Stimulated activated CD4-positive, alpha-beta T cell treated with anti-CD3 and anti-CD28 coated beads, TNF-alpha, amount 100 ng/mL, for 48 hours (primary cell): ENCODE measurements around the gene RGS3.
A peak's percentile ranks its signal among the peaks of the same experiment; 100 is the strongest.

Experiments used
- DNase-seq, 3 donors: peaks; one replicate each; pipeline ENCODE4 v3.0.0-alpha.2; 2020; ENCODE audit warnings: low read depth in 3 of 3

RGS3 gene

DNA sequence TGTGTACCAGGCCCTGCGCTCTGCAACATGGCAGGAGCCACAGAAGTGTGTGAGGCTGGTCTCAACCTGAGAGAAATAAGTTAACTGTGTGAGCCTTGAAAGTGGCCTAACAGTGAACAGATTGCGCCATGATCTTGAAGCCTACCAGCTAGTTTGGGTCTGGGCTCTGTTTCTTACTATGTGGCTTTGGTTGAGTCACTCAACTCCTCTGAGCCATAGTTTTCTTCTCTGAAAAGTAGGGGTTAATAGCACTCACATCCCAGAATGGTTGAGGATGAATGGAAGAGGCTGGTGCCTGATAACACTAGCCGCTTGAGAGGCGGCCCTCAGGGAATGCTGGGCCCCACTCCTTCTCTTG is 121.5 kb downstream of the RGS3 start:
- no peak for DNase-seq

DNA sequence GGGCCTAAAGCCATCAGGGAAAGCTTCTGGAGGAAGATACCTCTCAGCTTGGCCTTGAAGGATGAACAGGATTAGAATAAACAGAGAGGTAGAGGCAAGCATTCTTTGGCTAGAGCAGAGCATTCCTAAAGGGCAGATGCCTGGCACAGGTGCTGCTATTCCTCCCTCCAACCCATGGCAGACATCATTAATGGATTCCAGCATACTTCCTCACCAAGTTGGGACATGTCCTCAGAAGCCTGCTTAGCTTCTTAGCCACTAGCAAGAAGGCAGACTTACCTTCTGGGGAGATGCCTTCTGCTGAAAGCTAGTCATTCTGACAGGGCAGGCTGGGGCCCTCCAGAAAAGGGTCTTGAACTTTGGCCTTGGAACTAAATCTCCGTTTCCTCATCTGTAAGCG is 122.0 kb downstream of the RGS3 start:
- no peak for DNase-seq

- no peak for DNase-seq
Measured at GRCh38 chr9:113587471-113588031, 124.0 kb downstream of the RGS3 start.

GRCh38 chr9:113588242-113588810 is 124.8 kb downstream of the RGS3 start:
- DNase-seq = no peak

DNA sequence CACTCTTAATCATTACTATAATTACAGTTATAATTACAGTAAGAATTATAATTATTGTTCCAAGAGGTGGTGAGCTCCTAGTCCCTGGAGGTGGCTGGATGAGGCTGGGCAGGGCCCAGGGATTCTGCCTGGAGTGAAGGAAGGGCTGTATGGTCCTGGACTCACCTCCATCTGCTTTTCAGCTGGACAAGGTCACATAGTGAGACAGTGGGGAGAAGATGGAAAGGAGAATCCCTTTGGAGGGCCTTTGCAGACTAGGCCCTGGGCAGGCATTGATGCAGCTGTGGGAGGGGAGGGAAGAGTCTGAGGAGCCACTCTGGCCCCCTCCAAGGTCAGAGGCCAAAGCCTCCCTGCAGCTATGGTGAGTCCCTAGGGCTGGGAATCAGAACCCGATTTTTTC is 125.4 kb downstream of the RGS3 start:
- DNase-seq = no peak

GRCh38 chr9:113589407-113589806 is 125.9 kb downstream of the RGS3 start:
- no peak for DNase-seq

DNA sequence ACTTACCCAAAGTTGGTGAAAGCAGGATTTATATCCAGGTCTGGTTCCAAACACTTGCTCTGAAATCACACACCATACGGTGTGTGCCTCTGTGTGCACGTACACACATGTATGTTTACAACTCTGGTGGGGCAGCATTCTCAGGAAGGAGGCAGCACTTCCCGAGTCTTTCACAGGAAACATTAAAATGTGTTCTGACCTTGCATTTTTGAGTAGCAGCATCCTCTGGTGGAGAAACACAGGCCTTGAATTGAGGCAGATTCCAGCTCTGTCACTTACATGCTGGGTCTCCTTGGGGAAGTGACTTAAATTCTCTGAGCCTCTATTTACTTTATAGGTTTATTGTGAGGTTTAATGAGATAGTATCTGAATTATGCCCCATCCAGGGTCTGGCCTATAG is 126.4 kb downstream of the RGS3 start:
- no peak for DNase-seq

- no peak for DNase-seq
Measured at GRCh38 chr9:113590389-113590788, 126.9 kb downstream of the RGS3 start.

DNA sequence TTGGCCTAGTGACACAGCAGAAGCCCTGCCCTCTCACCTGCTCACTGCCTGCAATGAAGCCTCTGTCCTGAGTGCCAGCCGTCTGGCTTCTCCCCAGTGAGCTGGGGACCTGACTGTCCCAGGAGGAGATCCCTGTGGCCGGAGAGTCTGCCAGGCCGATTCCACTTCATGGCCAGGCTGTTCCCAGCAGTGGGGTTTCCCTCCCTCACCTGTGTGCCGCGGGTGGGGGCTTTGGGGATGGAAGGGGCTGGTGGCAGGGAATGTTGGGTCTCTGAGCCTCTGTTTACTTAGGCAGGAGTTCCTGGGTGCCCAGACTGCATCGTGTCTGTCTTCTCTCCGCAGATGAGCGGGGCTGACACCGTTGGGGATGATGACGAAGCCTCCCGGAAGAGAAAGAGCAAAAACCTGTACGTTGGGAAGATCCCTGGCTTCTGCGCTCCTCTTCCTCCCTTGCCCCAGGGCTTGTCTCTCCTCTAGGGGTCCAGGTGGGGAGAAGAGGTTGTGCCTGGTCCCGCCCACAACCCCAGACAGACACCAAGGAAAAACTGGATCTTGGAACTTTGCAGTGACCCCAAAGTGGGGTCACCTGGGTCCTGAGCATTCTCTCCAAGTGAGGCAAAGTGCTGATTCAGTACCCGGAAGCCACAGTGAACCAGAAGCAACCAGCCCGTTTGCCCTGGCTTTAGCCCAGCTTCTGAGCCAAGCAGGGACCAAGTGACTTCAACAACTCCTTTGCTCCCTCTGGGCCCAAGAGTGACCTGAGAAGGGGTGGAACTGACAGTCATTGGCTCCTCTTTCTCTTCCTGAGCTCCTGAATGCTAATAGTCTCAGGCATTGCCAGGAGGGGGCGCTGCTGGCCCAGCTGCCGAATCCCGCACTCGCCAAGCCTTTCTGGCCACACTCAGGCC is 127.7 kb downstream of the RGS3 start:
- peak; percentile 64 to 66 (median 64) for DNase-seq

DNA sequence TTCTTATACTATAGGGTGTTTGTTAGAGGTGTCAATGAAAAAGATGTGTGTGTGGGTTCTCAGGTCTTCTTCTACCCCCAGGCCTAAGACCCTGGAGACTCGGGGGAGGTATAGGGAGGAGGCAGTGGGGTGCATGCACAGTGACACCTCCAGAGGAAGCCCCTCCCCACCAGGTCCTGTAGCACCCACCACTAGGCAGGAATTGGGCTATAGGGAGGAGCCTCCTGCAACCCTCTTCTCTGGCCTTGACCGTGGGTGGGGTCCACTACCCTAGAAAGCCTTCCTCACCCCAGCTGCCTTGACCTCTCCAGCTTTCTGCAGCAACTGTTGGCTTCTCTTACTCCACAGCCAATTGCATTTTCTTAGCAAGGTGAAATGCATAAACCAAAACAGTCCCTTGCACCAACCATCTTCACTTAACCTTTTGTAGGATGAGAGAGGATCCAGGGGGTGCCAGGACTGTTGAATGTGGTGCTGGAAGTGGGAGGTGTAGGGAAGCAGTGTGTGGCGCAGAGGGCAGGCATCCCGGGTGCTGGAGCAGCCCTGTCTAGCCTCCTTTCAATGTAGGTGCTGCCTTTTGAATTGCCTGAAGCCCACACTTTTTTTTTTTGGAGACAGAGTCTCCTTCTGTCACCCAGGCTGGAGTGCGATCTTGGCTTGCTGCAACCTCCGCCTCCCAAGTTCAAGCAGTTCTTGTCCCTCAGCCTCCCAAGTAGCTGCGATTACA is 128.5 kb downstream of the RGS3 start:
- no peak for DNase-seq

GRCh38 chr9:113592876-113593575 is 129.5 kb downstream of the RGS3 start:
- DNase-seq = no peak

- no peak for DNase-seq
Measured at GRCh38 chr9:113593682-113594281, 130.3 kb downstream of the RGS3 start.

- no peak for DNase-seq
Measured at GRCh38 chr9:113594484-113595299, 131.2 kb downstream of the RGS3 start.

DNA sequence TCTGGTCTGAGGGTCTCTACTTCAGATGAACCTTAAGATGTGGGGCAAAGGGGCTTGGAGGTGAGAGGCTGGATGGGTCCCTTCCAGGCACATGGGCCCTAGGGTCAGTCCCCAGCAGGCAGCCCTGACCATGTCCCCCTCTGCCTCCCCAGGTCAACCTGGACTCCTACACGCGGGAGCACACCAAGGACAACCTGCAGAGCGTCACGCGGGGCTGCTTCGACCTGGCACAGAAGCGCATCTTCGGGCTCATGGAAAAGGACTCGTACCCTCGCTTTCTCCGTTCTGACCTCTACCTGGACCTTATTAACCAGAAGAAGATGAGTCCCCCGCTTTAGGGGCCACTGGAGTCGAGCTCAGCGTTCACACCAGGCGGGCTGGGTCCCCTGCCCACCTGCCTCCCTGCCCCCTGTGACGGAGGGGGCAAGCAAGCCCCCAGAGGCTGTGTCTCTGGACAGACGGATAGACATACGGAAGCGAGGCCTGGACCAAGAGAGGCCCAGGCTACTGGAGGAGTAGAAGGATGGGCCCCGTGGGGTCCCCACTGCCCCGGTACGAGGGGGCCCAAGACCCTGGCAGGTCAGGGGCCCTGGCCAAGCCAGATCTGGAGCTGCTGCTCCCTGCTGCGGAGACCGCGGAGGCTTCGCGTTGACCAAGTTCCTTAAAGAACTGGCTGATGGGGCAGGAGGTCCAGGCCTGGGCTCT is 133.2 kb downstream of the RGS3 start:
- no peak for DNase-seq

DNA sequence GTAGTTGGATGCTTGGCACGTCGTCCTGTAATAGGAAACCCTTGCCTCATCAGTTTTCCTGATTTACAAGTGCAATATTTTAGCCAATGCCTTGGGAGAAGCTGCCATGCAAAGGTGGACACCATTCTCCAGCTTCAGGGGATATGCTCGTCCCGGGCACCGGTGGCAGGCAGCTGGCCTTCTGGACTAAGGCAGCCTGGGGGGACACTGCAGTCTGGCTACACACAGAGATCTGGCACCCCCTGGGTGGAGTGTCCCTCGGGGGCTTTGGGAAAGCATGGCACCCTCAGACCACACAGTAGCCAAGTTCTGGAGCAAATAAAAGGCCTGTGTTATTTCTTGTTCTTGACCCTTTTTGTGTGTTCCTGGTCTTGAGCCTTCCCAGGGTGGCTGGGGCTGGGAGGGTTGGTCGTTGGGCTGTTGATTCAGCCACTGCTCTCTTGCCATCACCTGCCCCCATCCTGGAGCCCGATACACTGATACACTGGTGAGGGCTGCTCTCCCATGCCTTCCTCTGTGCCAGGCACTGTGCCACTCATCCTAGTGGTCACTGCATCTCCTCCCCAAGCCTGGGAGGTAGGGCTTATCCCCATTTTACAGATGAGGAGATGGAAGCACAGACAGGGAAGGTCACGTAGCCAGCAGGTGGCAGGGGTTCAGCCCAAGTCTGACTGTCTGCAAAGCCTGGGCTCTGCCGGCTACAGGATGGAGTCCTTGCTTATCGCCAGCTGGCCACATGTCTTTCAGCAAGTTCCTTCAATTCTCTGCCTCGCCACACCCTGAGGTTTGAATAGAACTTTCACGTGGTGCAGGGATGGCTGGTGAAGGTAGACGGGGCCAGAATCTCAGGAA is 134.1 kb downstream of the RGS3 start:
- DNase-seq = no peak

DNA sequence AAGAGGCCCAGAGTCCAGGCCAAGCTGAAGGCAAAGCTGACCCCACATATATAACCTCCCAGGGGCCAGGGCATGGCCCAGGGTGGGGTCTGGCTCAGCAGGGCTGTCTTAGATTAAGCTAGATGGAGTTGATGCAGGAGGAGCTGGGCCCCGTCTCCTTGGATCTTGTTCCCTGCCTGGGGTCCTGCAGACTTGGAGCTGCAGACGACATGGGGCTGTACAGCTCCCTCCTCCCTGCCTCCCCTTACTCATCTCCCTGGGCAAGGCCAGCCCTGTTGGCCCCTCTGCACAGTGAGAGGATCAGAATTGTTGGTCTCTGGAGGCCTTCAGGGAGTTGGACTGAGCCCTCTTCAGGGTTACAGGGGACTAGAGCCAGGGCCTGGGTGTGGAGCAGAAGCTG is 134.9 kb downstream of the RGS3 start:
- no peak for DNase-seq

DNA sequence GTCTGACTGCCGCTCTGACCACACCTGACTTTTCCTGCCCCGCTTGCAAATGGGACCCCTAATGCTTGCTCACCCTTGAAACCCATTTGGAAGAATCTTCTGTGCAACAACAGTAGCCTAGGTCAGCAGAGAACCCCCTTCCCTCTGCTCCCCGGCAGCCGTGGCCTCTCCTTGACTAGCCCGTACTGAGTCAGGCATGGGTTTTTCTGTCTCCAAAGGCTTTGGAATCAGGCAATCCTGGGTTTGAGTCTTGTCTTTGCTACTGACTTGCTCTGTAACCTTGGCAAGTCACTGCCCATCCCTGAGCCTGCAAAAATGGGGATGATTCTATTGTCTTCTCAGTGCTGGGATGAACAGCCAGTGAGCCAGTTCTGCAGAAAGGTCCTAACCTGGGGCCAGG is 135.4 kb downstream of the RGS3 start:
- DNase-seq = no peak

DNA sequence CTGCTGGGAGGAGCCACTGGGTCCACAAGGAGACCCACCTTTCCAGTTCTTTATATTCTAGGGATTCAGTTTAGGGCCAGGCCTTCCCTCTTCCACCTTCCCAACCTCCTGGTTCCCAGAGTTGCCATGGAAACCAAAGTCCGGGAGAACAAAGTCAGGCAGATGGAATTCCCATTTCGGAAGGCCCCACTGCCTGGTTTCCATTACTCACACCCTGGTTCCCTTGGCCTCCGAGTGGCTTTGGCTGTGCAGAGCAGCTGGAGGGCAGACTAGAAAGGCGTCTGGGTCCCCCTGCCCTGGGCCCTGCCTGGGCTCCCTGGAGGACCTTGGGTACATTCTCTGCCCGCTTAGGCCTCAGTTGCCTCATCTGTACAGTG is 136.1 kb downstream of the RGS3 start:
- no peak for DNase-seq
